Measurements from ENCODE around the gene FARP2. TPM values are rescaled to one million over a fixed set of nuclear protein-coding genes. Genes with fewer than 3 reads are reported as not detected.
A peak's percentile ranks its signal among the peaks of the same experiment; 100 is the strongest.

FARP2 gene
- total and polyA plus RNA-seq, 2 of the 13 experiments (the other 11 are each of a cell fraction or from before 2014, with no cell fraction given) = 28.0 to 45.4 TPM

DNA sequence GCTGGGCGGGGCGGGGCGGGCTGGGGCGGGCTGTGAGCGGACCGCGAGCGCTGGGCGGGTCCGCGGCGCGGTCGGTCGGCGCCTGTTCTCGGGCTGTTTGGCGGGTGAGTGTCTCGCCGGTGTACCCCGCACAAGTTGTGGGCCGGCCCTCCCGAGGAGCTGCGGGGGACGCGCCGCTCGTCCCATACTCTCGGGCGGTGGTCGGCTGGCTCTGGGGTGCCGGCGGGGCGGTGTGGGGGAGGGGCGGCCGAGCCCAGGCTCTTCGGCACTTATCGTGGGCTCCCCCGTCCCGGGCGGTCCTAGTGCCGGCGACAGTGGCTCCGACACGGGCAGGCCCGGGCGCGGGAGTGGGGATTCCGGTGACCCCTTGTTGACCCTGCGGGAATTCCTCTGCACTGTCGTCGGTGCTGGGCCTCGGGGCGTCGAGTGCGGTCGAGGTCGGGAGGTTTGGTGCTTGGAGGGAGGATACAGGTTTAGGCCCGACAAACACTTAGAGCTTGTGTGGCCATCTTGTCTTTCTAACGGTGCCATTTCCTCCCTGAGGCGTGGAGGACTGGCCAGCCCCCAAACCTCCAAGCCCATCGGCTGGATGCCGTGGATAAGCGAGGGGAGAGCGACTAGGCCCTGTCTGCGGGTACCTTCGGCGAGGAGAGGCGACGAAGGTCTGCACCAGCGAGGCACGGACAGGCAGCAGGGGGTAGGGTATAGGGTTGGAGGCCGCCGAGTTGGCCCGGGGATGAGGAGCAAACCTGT is 40.0 kb upstream of the FARP2 start, which contains the start of gene SEPTIN2 (continued):
- TF ChIP-seq ZKSCAN5 (CRISPR knock-in tag; IDR thresholded peaks at IDR 0.05) (peak; percentile 44; the same call in 1 of the 2 replicates), ZNF878 (CRISPR knock-in tag; IDR thresholded peaks at IDR 0.05) (no peak), TBP (CRISPR knock-in tag; IDR thresholded peaks at IDR 0.05) (no peak), ZFP62 (CRISPR knock-in tag; IDR thresholded peaks at IDR 0.05) (no peak), ZNF543 (CRISPR knock-in tag; IDR thresholded peaks at IDR 0.05) (no peak; the same call in 1 of the 2 replicates), WIZ (CRISPR knock-in tag; IDR thresholded peaks at IDR 0.05) (no peak), RAD21 (CRISPR knock-in tag; IDR thresholded peaks at IDR 0.05) (peak; percentile 71), ZNF788 (CRISPR knock-in tag; IDR thresholded peaks at IDR 0.05; ENCODE audit: borderline replicate concordance) (0 out of 2 replicates have a peak, but pooled peaks have one; percentile 43), CAMTA2 (CRISPR knock-in tag; IDR thresholded peaks at IDR 0.05; ENCODE audit: borderline replicate concordance) (no peak), KLF12 (CRISPR knock-in tag; IDR thresholded peaks at IDR 0.05; ENCODE audit: borderline replicate concordance) (0 out of 2 replicates have a peak, but pooled peaks have one; percentile 67), ZFP36 (IDR thresholded peaks at IDR 0.05; ENCODE audit: borderline replicate concordance, low read depth, low read length, partially characterized antibody) (no peak), ZNF598 (CRISPR knock-in tag; IDR thresholded peaks at IDR 0.05; ENCODE audit: borderline replicate concordance) (no peak), NR2F2 (IDR thresholded peaks at IDR 0.05; ENCODE audit: borderline replicate concordance, low read depth) (0 out of 2 replicates have a peak, but pooled peaks have one; percentile 39)
- TF ChIP-seq, protein P1, sequence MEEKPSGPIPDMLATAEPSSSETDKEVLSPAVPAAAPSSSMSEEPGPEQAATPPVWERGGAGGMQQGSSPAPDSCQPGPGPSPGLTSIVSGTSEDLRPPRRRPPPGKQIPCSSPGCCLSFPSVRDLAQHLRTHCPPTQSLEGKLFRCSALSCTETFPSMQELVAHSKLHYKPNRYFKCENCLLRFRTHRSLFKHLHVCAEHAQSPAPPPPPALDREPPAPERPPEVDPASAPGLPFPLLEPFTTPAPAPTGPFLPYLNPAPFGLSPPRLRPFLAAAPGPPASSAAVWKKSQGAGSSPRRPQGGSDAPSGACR (CRISPR knock-in tag; IDR thresholded peaks at IDR 0.05) = peak; percentile 90
- TF ChIP-seq, protein P2, sequence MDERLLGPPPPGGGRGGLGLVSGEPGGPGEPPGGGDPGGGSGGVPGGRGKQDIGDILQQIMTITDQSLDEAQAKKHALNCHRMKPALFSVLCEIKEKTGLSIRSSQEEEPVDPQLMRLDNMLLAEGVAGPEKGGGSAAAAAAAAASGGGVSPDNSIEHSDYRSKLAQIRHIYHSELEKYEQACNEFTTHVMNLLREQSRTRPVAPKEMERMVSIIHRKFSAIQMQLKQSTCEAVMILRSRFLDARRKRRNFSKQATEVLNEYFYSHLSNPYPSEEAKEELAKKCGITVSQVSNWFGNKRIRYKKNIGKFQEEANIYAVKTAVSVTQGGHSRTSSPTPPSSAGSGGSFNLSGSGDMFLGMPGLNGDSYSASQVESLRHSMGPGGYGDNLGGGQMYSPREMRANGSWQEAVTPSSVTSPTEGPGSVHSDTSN (CRISPR knock-in tag; IDR thresholded peaks at IDR 0.05) = 0 out of 2 replicates have a peak, but pooled peaks have one; percentile 16
- TF ChIP-seq, protein P3, sequence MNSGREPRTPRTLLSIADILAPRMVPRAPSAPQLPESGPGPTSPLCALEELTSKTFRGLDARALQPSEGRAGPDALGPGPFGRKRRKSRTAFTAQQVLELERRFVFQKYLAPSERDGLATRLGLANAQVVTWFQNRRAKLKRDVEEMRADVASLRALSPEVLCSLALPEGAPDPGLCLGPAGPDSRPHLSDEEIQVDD (CRISPR knock-in tag; IDR thresholded peaks at IDR 0.05; ENCODE audit: borderline replicate concordance) = peak; percentile 89
- TF ChIP-seq, protein P4, sequence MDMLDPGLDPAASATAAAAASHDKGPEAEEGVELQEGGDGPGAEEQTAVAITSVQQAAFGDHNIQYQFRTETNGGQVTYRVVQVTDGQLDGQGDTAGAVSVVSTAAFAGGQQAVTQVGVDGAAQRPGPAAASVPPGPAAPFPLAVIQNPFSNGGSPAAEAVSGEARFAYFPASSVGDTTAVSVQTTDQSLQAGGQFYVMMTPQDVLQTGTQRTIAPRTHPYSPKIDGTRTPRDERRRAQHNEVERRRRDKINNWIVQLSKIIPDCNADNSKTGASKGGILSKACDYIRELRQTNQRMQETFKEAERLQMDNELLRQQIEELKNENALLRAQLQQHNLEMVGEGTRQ (IDR thresholded peaks at IDR 0.05; ENCODE audit: low read depth, low read length) = no peak
- TF ChIP-seq, protein P4 (CRISPR knock-in tag; IDR thresholded peaks at IDR 0.05; ENCODE audit: borderline replicate concordance) = no peak; the same call in 1 of the 2 replicates
- TF ChIP-seq, protein P5, sequence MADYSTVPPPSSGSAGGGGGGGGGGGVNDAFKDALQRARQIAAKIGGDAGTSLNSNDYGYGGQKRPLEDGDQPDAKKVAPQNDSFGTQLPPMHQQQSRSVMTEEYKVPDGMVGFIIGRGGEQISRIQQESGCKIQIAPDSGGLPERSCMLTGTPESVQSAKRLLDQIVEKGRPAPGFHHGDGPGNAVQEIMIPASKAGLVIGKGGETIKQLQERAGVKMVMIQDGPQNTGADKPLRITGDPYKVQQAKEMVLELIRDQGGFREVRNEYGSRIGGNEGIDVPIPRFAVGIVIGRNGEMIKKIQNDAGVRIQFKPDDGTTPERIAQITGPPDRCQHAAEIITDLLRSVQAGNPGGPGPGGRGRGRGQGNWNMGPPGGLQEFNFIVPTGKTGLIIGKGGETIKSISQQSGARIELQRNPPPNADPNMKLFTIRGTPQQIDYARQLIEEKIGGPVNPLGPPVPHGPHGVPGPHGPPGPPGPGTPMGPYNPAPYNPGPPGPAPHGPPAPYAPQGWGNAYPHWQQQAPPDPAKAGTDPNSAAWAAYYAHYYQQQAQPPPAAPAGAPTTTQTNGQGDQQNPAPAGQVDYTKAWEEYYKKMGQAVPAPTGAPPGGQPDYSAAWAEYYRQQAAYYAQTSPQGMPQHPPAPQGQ (CRISPR knock-in tag; IDR thresholded peaks at IDR 0.05; ENCODE audit: borderline replicate concordance) = no peak
- TF ChIP-seq, protein P6, sequence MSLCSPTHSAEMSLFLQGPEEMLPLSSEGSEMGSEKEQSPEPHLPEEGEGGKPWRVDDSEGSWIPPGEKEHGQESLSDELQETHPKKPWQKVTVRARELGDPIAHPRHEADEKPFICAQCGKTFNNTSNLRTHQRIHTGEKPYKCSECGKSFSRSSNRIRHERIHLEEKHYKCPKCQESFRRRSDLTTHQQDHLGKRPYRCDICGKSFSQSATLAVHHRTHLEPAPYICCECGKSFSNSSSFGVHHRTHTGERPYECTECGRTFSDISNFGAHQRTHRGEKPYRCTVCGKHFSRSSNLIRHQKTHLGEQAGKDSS (CRISPR knock-in tag; IDR thresholded peaks at IDR 0.05; ENCODE audit: borderline replicate concordance, low read depth) = peak; percentile 90

Measured in HepG2 (cell line).